ENCODE results near the gene APOL2. TPM values are rescaled to one million over a fixed set of nuclear protein-coding genes. Genes with fewer than 3 reads are reported as not detected.
"Not testable (repeated sequence)": the region's sequence is repeated elsewhere in the genome, so short reads cannot be mapped to it uniquely, and the experiment has no call there.

APOL2 gene
- total and polyA plus RNA-seq, 2 donors: 25.3 to 56.1 TPM

DNA sequence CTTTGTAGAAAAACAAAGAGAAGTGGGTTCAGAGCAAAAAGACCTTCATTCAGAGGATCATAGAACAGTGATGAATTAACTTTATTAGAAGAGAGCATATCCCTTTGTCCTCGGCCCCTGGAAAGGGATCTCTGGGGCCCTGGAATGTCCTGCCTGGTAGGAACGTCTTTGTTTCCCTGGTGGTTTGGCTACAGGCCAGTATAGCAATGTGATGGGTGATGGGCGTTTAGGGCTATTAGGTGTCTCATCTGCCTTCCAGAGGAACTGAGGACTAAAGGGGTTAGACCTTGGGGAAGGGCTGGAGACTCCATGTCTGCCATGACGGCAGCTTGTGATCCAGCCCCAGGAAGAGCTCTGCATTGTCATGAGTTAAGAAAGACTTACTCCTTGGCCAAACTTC lies 46.8 kb downstream of the APOL2 start:
- Histone ChIP-seq H3K36me3 (ENCODE audit: control insufficient read depth in 2 of 2, insufficient read depth in 2 of 2, low read length in 1 of 2) (no peaks in the 10 kb centered on the region), H3K4me3 (ENCODE audit: low read length in 2 of 2) (no peak overlapping the region), H3K9me3 (ENCODE audit: control insufficient read depth in 2 of 2, insufficient read depth in 1 of 2, low read length in 1 of 2) (no peaks in the 10 kb centered on the region), H3K27me3 (ENCODE audit: control insufficient read depth in 2 of 2, insufficient read depth in 1 of 2, low read length in 1 of 2) (no peaks in the 10 kb centered on the region), H3K27ac (ENCODE audit: low read depth in 1 of 2, low read length in 1 of 2) (no peak overlapping the region), H3K4me1 (ENCODE audit: control insufficient read depth in 2 of 2, insufficient read depth in 2 of 2, low read length in 2 of 2) (peaks cover 3 to 10% of the 10 kb centered on the region in 2 donors)
- no peak for DNase-seq (ENCODE audit: low read depth in 6 of 9, low spot score in 9 of 9)
- 85% methylated on average over 4 of the region's 4 CpGs for WGBS

DNA sequence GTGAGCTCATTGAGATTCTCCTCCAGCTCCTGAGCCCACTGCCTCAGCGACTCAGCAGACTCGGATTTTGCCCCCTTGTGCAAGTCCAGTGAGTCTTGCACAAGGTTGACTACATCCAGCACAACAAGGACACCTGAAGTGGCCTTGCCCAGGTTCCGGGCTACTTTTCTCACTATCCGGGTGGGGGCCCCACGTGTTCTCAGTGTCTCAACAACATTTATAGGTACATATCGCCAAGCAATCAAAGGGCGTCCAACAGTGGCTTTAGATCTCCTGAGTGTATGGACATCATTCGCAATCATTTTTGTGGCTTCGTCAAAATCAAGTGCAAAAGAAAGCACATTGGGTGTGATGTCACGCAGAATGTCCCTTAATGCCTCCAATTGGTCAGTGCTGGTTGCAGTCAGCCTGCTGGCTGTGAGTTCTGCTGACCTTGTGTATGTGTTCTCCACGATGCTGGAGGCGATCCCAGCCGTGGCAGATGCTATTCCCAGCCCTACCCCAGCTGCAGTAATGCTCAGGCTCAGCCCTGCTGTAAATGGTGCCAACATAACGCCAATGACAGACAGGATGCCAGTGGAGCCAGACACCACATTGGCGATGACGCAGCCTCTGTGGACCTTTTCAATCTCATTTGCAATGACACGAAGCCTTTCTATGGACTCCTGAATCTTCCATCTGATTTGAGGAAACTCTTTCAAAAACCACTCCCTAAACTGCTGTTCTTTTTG lies 48.1 kb downstream of the APOL2 start:
- Histone ChIP-seq H3K36me3 (ENCODE audit: control insufficient read depth in 2 of 2, insufficient read depth in 2 of 2, low read length in 1 of 2) (no peaks in the 10 kb centered on the region), H3K27ac (ENCODE audit: low read depth in 1 of 2, low read length in 1 of 2) (no peak overlapping the region), H3K27me3 (ENCODE audit: control insufficient read depth in 2 of 2, insufficient read depth in 1 of 2, low read length in 1 of 2) (no peaks in the 10 kb centered on the region), H3K4me1 (ENCODE audit: control insufficient read depth in 2 of 2, insufficient read depth in 2 of 2, low read length in 2 of 2) (no peaks in the 10 kb centered on the region), H3K9me3 (ENCODE audit: control insufficient read depth in 2 of 2, insufficient read depth in 1 of 2, low read length in 1 of 2) (no peaks in the 10 kb centered on the region), H3K4me3 (ENCODE audit: low read length in 2 of 2) (no peak overlapping the region)
- DNase-seq (ENCODE audit: low read depth in 6 of 9, low spot score in 9 of 9): no peak
- 85% methylated on average over 17 of the region's 17 CpGs for WGBS

DNA sequence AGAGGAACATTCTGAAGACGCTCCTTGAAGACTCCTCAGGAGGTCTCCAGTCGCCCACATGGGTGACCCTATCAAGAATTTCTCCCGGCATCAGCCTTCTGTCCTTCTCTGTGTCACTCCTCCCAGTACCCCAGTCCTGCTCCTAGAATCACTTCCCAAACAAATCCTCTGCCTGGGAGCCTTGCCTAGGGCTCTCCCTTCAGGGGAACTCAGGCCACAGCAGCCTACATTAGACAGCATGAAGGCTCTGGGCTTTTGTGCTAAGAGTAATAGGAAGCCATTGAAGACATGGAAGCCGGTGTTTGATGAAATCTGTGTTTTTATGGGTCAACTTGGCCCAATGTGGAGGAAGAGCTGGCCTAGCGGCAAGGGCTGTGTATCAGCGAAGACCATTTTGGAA lies 51.5 kb downstream of the APOL2 start:
- H3K36me3 ChIP-seq (ENCODE audit: control insufficient read depth in 2 of 2, insufficient read depth in 2 of 2, low read length in 1 of 2); H3K4me3 ChIP-seq (ENCODE audit: low read length in 2 of 2); H3K9me3 ChIP-seq (ENCODE audit: control insufficient read depth in 2 of 2, insufficient read depth in 1 of 2, low read length in 1 of 2); H3K27me3 ChIP-seq (ENCODE audit: control insufficient read depth in 2 of 2, insufficient read depth in 1 of 2, low read length in 1 of 2); H3K27ac ChIP-seq (ENCODE audit: low read depth in 1 of 2, low read length in 1 of 2); H3K4me1 ChIP-seq (ENCODE audit: control insufficient read depth in 2 of 2, insufficient read depth in 2 of 2, low read length in 2 of 2); DNase-seq (ENCODE audit: low read depth in 6 of 9, low spot score in 9 of 9): not testable (repeated sequence)
- WGBS: 96% methylated on average over 3 of the region's 6 CpGs

DNA sequence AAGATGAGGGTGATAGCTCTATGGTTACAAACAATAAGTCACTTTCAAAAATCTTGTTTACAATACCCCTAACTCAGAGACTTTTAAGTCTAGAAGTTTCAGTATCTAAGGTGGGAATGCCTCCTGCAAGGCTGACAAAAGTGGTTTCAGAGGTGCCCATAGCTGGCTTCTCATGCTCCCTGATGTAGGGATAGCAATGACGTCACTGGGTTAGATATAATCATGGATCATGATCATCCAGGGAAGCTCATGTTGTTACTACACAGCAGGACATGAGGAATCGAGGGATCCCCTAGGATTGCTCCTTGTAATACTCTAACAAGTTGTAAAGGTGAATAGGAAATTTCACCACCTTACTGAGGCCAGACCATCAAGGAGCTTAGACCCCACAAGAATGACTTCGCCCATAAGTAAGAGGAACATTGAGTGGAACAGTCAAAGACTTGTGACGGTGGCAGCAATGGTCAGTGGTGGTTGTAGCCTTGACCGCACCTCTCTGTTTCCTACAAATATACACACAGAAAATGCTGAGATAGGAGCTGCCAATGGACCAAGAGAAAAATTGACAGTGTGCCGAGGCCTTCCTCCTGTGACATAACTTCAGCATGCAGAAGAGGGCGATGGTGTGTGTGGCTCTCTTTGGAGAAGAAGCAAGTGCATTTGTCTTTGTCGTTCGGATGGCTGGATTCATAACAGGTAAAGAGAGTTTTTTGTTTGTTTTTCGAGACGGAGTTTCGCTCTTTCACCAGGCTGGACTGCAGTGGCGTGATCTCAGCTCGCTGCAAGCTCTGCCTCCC lies 53.3 kb downstream of the APOL2 start:
- 92% methylated on average over 14 of the region's 14 CpGs for WGBS
- H3K36me3 ChIP-seq (ENCODE audit: control insufficient read depth in 2 of 2, insufficient read depth in 2 of 2, low read length in 1 of 2): no peaks in the 10 kb centered on the region
- no peak for DNase-seq (ENCODE audit: low read depth in 6 of 9, low spot score in 9 of 9)
- no peaks in the 10 kb centered on the region for H3K9me3 ChIP-seq (ENCODE audit: control insufficient read depth in 2 of 2, insufficient read depth in 1 of 2, low read length in 1 of 2)
- H3K27ac ChIP-seq (ENCODE audit: low read depth in 1 of 2, low read length in 1 of 2): no peak overlapping the region
- H3K4me3 ChIP-seq (ENCODE audit: low read length in 2 of 2): no peak overlapping the region
- H3K27me3 ChIP-seq (ENCODE audit: control insufficient read depth in 2 of 2, insufficient read depth in 1 of 2, low read length in 1 of 2): no peaks in the 10 kb centered on the region
- H3K4me1 ChIP-seq (ENCODE audit: control insufficient read depth in 2 of 2, insufficient read depth in 2 of 2, low read length in 2 of 2): no peaks in the 10 kb centered on the region

DNA sequence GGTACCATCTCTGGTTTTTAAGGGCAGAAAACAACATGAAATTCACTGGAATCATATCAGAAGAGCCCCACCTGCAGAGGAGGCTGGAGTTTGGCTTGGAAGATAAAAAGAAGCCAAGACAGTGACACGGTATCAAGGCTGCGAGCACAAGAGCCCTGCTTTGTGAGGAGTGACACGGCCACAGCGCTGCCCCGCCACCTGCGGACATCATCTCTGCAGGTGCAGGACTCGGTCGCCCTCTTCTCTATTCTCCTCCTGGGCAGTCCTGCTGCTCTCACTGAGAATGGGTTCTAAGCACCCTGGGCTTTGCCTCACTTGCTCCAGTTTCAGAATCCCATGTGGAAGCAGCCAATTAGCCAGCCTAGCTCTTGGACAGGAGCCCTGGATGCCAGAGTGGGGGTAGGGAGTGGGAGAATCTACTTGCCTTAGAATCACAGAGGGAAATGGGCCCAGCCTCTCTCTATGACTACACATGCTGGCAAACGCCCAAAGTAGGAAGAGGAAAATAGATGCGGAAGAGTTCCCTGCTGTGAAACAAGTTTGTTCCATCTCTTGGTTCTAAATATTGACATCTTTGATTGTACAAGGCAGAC lies 54.8 kb downstream of the APOL2 start:
- Histone ChIP-seq H3K27ac (ENCODE audit: low read depth in 1 of 2, low read length in 1 of 2) (no peak overlapping the region), H3K36me3 (ENCODE audit: control insufficient read depth in 2 of 2, insufficient read depth in 2 of 2, low read length in 1 of 2) (no peaks in the 10 kb centered on the region), H3K4me3 (ENCODE audit: low read length in 2 of 2) (no peak overlapping the region), H3K9me3 (ENCODE audit: control insufficient read depth in 2 of 2, insufficient read depth in 1 of 2, low read length in 1 of 2) (no peaks in the 10 kb centered on the region), H3K4me1 (ENCODE audit: control insufficient read depth in 2 of 2, insufficient read depth in 2 of 2, low read length in 2 of 2) (no peaks in the 10 kb centered on the region), H3K27me3 (ENCODE audit: control insufficient read depth in 2 of 2, insufficient read depth in 1 of 2, low read length in 1 of 2) (no peaks in the 10 kb centered on the region)
- DNase-seq (ENCODE audit: low read depth in 6 of 9, low spot score in 9 of 9): no peak
- 85% methylated on average over 10 of the region's 10 CpGs for WGBS

DNA sequence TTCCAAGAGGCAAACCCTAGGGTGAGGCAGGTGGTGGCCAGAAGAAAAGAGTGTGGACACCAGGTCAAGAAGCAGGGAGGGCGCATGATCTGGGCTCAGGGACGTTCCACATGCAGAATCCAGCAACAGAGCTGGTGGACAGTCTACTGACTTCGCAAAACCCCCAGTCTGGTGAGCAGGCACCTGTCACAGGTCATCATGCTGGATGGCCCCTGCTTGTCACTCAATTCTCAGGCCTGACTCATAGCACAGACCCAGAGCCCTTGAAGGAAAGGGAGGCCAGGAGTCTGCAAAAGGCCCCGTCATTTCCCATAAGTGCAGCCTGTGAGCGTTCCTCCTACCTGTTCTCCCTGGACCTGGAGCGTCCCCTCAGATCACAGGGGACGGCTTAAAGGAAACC lies 55.9 kb downstream of the APOL2 start:
- no peaks in the 10 kb centered on the region for H3K9me3 ChIP-seq (ENCODE audit: control insufficient read depth in 2 of 2, insufficient read depth in 1 of 2, low read length in 1 of 2)
- no peaks in the 10 kb centered on the region for H3K4me1 ChIP-seq (ENCODE audit: control insufficient read depth in 2 of 2, insufficient read depth in 2 of 2, low read length in 2 of 2)
- no peak overlapping the region for H3K27ac ChIP-seq (ENCODE audit: low read depth in 1 of 2, low read length in 1 of 2)
- no peaks in the 10 kb centered on the region for H3K27me3 ChIP-seq (ENCODE audit: control insufficient read depth in 2 of 2, insufficient read depth in 1 of 2, low read length in 1 of 2)
- no peaks in the 10 kb centered on the region for H3K36me3 ChIP-seq (ENCODE audit: control insufficient read depth in 2 of 2, insufficient read depth in 2 of 2, low read length in 1 of 2)
- no peak for DNase-seq (ENCODE audit: low read depth in 6 of 9, low spot score in 9 of 9)
- whole genome bisulfite sequencing: 97% methylated on average over 7 of the region's 7 CpGs
- no peak overlapping the region for H3K4me3 ChIP-seq (ENCODE audit: low read length in 2 of 2)

DNA sequence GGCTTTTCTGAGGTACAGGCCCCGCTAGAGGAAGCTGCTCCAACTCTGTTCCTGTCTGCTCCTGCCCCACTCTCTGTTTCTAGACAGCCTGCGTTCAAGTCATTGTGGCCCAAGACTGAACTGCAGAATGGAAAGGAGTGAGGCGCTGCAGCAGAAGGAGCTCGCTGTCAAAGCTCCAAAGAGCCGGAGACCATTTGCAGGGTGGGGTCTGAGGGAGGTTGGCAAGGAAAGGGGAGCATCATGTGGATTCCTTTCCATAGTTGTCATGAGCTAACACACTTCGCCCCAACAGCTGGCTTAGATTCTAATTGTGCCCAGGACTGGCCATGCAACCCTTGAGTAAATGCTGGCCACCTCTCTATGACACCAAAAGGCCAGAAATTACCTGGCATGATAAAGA lies 56.5 kb downstream of the APOL2 start:
- 98% methylated on average over 6 of the region's 6 CpGs for WGBS
- Histone ChIP-seq H3K9me3 (ENCODE audit: control insufficient read depth in 2 of 2, insufficient read depth in 1 of 2, low read length in 1 of 2) (no peaks in the 10 kb centered on the region), H3K4me1 (ENCODE audit: control insufficient read depth in 2 of 2, insufficient read depth in 2 of 2, low read length in 2 of 2) (no peaks in the 10 kb centered on the region), H3K27me3 (ENCODE audit: control insufficient read depth in 2 of 2, insufficient read depth in 1 of 2, low read length in 1 of 2) (no peaks in the 10 kb centered on the region), H3K36me3 (ENCODE audit: control insufficient read depth in 2 of 2, insufficient read depth in 2 of 2, low read length in 1 of 2) (no peaks in the 10 kb centered on the region), H3K27ac (ENCODE audit: low read depth in 1 of 2, low read length in 1 of 2) (no peak overlapping the region), H3K4me3 (ENCODE audit: low read length in 2 of 2) (no peak overlapping the region)
- no peak for DNase-seq (ENCODE audit: low read depth in 6 of 9, low spot score in 9 of 9)

DNA sequence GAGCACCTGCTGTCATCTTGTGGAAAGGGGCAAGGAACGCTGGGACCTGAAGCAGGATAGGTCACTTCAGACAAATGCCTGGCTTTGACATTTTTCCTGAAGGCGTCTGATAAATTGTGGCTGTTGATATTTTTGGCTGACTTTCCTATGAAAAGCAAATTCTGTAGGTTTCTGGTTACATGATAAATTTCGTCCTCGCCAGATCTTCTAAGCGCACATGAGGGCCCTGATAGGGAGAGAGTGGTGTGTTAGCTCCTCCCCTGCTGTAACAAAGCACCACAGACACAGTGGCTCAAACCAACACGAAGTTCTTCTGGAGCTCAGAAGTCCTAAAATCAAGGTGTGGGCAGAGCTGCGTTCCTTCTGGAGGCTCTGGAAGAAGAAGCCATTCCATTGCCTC lies 57.3 kb downstream of the APOL2 start:
- WGBS: 91% methylated on average over 7 of the region's 7 CpGs

DNA sequence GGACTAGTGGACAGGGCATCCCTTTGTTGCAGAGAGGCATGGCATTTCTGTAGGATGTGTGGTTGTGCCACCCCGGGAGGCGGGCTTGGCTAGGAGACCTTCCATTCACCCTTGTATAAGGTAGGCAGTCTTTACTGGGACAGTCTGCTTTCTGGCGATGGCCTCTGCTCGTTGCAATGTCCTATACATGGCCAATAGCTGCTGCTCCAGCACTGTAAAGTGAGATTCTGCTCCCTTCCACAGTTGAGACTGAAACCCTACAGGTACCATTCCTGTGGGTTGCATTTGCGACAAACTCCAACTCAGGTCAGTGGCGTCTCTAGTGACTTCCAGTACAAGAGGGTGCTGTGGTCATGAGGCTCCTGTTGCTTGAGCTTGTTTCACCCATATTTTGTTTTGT lies 58.4 kb downstream of the APOL2 start:
- no peaks in the 10 kb centered on the region for H3K4me1 ChIP-seq (ENCODE audit: control insufficient read depth in 2 of 2, insufficient read depth in 2 of 2, low read length in 2 of 2)
- no peaks in the 10 kb centered on the region for H3K9me3 ChIP-seq (ENCODE audit: control insufficient read depth in 2 of 2, insufficient read depth in 1 of 2, low read length in 1 of 2)
- no peak overlapping the region for H3K4me3 ChIP-seq (ENCODE audit: low read length in 2 of 2)
- 97% methylated on average over 6 of the region's 6 CpGs for WGBS
- H3K27ac ChIP-seq (ENCODE audit: low read depth in 1 of 2, low read length in 1 of 2): no peak overlapping the region
- H3K36me3 ChIP-seq (ENCODE audit: control insufficient read depth in 2 of 2, insufficient read depth in 2 of 2, low read length in 1 of 2): no peaks in the 10 kb centered on the region
- no peaks in the 10 kb centered on the region for H3K27me3 ChIP-seq (ENCODE audit: control insufficient read depth in 2 of 2, insufficient read depth in 1 of 2, low read length in 1 of 2)
- DNase-seq (ENCODE audit: low read depth in 6 of 9, low spot score in 9 of 9): no peak

More for the DNA sequence above, 57.3 kb downstream of the APOL2 start:
- no peaks in the 10 kb centered on the region for H3K4me1 ChIP-seq (ENCODE audit: control insufficient read depth in 2 of 2, insufficient read depth in 2 of 2, low read length in 2 of 2)
- no peaks in the 10 kb centered on the region for H3K36me3 ChIP-seq (ENCODE audit: control insufficient read depth in 2 of 2, insufficient read depth in 2 of 2, low read length in 1 of 2)
- no peak overlapping the region for H3K4me3 ChIP-seq (ENCODE audit: low read length in 2 of 2)
- H3K27me3 ChIP-seq (ENCODE audit: control insufficient read depth in 2 of 2, insufficient read depth in 1 of 2, low read length in 1 of 2): no peaks in the 10 kb centered on the region
- no peaks in the 10 kb centered on the region for H3K9me3 ChIP-seq (ENCODE audit: control insufficient read depth in 2 of 2, insufficient read depth in 1 of 2, low read length in 1 of 2)
- no peak for DNase-seq (ENCODE audit: low read depth in 6 of 9, low spot score in 9 of 9)
- no peak overlapping the region for H3K27ac ChIP-seq (ENCODE audit: low read depth in 1 of 2, low read length in 1 of 2)
